ENCODE results near the gene KLHL29. TPM values are rescaled to one million over a fixed set of nuclear protein-coding genes. Genes with fewer than 3 reads are reported as not detected.

Gene KLHL29
- total RNA-seq, 1 experiment from 2014 or later, result 16.7 TPM

- BruUV-seq (replicated peaks), result no TSS peak
- Histone ChIP-seq H3K4me3 (replicated peaks in 1 of 2; ENCODE audit: low read depth in 1 of 2, low read length in 2 of 2) (no peak overlapping the region), H3K36me3 (ENCODE audit: control insufficient read depth in 1 of 2, insufficient read depth in 2 of 2, low read length in 2 of 2) (no peaks in the 10 kb centered on the region), H3K4me1 (ENCODE audit: control insufficient read depth in 1 of 2, insufficient read depth in 2 of 2, low read length in 2 of 2) (no peaks in the 10 kb centered on the region), H3K79me2 (ENCODE audit: insufficient read depth, low read length) (no peaks in the 10 kb centered on the region), H3K9me2 (ENCODE audit: insufficient read depth) (no peaks in the 10 kb centered on the region), H2AFZ (ENCODE audit: low read depth, low read length, poor library complexity, severe bottlenecking) (no peak overlapping the region), H3K9ac (ENCODE audit: low read length) (no peak overlapping the region), H3K9me3 (ENCODE audit: control insufficient read depth in 1 of 2, insufficient read depth in 1 of 2, low read depth in 1 of 2, low read length in 2 of 2) (no peaks in the 10 kb centered on the region), H4K20me1 (ENCODE audit: insufficient read depth) (no peaks in the 10 kb centered on the region), H3K27me3 (ENCODE audit: insufficient read depth, low read length) (no peaks in the 10 kb centered on the region), H3K4me2 (ENCODE audit: low read length) (no peak overlapping the region), H3K27ac (ENCODE audit: low read depth, low read length) (no peak overlapping the region)
- ChIA-PET POLR2A (no interaction called here), CTCF (no interaction called here), RAD21 (ENCODE audit: low non-redundant PET in 1 of 2, low total read pairs in 2 of 2, uncharacterized antibody in 2 of 2, unreplicated experiment in 2 of 2) (no interaction called here)
- ATAC-seq, result no peak
- DNase-seq (ENCODE audit: low read depth, low spot score), result no peak
- TF ChIP-seq JUND (IDR thresholded peaks at IDR 0.05), result no peak
- no peak for TF ChIP-seq REST (IDR thresholded peaks at IDR 0.05; ENCODE audit: low read depth)
- TF ChIP-seq YY1 (IDR thresholded peaks at IDR 0.05; ENCODE audit: extremely low read depth, insufficient replicate concordance, low read depth, low read length), result no peak
- no peak for TF ChIP-seq RAD21 (IDR thresholded peaks at IDR 0.05; ENCODE audit: low read depth)
- no peak for TF ChIP-seq CBX3 (IDR thresholded peaks at IDR 0.05; ENCODE audit: low read depth)
- TF ChIP-seq EZH2phosphoT487 (IDR thresholded peaks at IDR 0.05; ENCODE audit: borderline replicate concordance), result no peak
- TF ChIP-seq TCF7L2 (IDR thresholded peaks at IDR 0.05; ENCODE audit: borderline replicate concordance, extremely low read depth, insufficient read depth, insufficient read length), result no peak
- TF ChIP-seq, protein P1, sequence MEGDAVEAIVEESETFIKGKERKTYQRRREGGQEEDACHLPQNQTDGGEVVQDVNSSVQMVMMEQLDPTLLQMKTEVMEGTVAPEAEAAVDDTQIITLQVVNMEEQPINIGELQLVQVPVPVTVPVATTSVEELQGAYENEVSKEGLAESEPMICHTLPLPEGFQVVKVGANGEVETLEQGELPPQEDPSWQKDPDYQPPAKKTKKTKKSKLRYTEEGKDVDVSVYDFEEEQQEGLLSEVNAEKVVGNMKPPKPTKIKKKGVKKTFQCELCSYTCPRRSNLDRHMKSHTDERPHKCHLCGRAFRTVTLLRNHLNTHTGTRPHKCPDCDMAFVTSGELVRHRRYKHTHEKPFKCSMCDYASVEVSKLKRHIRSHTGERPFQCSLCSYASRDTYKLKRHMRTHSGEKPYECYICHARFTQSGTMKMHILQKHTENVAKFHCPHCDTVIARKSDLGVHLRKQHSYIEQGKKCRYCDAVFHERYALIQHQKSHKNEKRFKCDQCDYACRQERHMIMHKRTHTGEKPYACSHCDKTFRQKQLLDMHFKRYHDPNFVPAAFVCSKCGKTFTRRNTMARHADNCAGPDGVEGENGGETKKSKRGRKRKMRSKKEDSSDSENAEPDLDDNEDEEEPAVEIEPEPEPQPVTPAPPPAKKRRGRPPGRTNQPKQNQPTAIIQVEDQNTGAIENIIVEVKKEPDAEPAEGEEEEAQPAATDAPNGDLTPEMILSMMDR (IDR thresholded peaks at IDR 0.05 in 2 of 3, conservative IDR thresholded peaks at IDR 0.05 in 1 of 3; ENCODE audit: borderline replicate concordance in 1 of 3, insufficient read depth in 1 of 3, low read depth in 2 of 3, low read length in 2 of 3), result no peak
- no peak for TF ChIP-seq SIN3A (IDR thresholded peaks at IDR 0.05; ENCODE audit: low read depth)
- no peak for TF ChIP-seq SP1 (IDR thresholded peaks at IDR 0.05; ENCODE audit: low read depth)
- TF ChIP-seq, protein P2, sequence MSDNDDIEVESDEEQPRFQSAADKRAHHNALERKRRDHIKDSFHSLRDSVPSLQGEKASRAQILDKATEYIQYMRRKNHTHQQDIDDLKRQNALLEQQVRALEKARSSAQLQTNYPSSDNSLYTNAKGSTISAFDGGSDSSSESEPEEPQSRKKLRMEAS (IDR thresholded peaks at IDR 0.05), result no peak
- intact Hi-C loops (cut with micrococcal nuclease), result no loop called here
These were observed 310.4 kb downstream of the KLHL29 start for GRCh38 chr2:23695214-23695889.
